GM23248 (cell line): ENCODE data around the gene LRP5. TPM values are rescaled to one million over a fixed set of nuclear protein-coding genes. Genes with fewer than 3 reads are reported as not detected.

Experiments used
- DNase-seq: peaks from one replicate; pipeline ENCODE4 v3.0.0-alpha.2; 2015
- H2AFZ ChIP-seq: fragments of 200-600 bp; sonication (generic); 2 replicates; pipeline ENCODE4 v1.6.1; 2016; ENCODE audit warnings: antibody characterized with exemption
- H3F3A ChIP-seq: fragments of 200-600 bp; sonication (generic); 2 replicates; pipeline ENCODE4 v1.6.1; 2016; ENCODE audit warnings: mild to moderate bottlenecking, antibody characterized with exemption, mixed run types; ENCODE audit not compliant: insufficient read depth
- H3K27ac ChIP-seq: fragments of 200-600 bp; sonication (generic); 2 replicates; pipeline ENCODE4 v1.5.1; 2016; ENCODE audit warnings: mild to moderate bottlenecking
- H3K27me3 ChIP-seq: fragments of 200-600 bp; sonication (generic); replicated peaks from 2 replicates; pipeline ENCODE4 v1.6.1; 2016; ENCODE audit warnings: mild to moderate bottlenecking; ENCODE audit not compliant: insufficient read depth
- H3K36me3 ChIP-seq: fragments of 200-600 bp; sonication (generic); 2 replicates; pipeline ENCODE4 v1.6.1; 2016; ENCODE audit warnings: low read depth, mild to moderate bottlenecking
- H3K4me1 ChIP-seq: fragments of 200-600 bp; sonication (generic); 2 replicates; pipeline ENCODE4 v1.6.1; 2016; ENCODE audit warnings: mild to moderate bottlenecking; ENCODE audit not compliant: insufficient read depth
- H3K4me2 ChIP-seq: fragments of 200-600 bp; sonication (generic); one replicate; pipeline ENCODE4 v1.6.1; 2016; ENCODE audit warnings: mild to moderate bottlenecking; ENCODE audit not compliant: unreplicated experiment
- H3K4me3 ChIP-seq: fragments of 200-600 bp; sonication (generic); 2 replicates; pipeline ENCODE4 v1.5.1; 2016; ENCODE audit warnings: mild to moderate bottlenecking
- H3K79me2 ChIP-seq: fragments of 200-600 bp; sonication (generic); 2 replicates; pipeline ENCODE4 v1.6.1; 2016; ENCODE audit warnings: mild to moderate bottlenecking; ENCODE audit not compliant: insufficient read depth
- H3K9ac ChIP-seq: fragments of 200-600 bp; sonication (generic); 2 replicates; pipeline ENCODE4 v1.6.1; 2016; ENCODE audit warnings: mild to moderate bottlenecking
- H3K9me2 ChIP-seq: fragments of 200-600 bp; sonication (generic); 2 replicates; pipeline ENCODE4 v1.6.1; 2016; ENCODE audit warnings: mixed run types, mild to moderate bottlenecking, moderate library complexity; ENCODE audit not compliant: insufficient read depth
- H3K9me3 ChIP-seq: fragments of 200-600 bp; sonication (generic); one replicate; pipeline ENCODE4 v1.6.1; 2017; ENCODE audit warnings: low read depth
- H4K20me1 ChIP-seq: fragments of 200-600 bp; sonication (generic); 2 replicates; pipeline ENCODE4 v1.6.0; 2016; ENCODE audit not compliant: insufficient read depth
- EZH2 ChIP-seq: fragments of 200-600 bp; sonication (generic); IDR thresholded peaks from 2 replicates; pipeline ENCODE4 v1.6.1; 2018; ENCODE audit warnings: antibody characterized with exemption, mild to moderate bottlenecking; ENCODE audit not compliant: insufficient read depth, poor library complexity, severe bottlenecking
- EZH2phosphoT487 ChIP-seq: fragments of 200-600 bp; sonication (generic); IDR thresholded peaks from 2 replicates; pipeline ENCODE4 v1.6.1; 2018; ENCODE audit warnings: antibody characterized with exemption, moderate library complexity, mild to moderate bottlenecking, low read depth; ENCODE audit not compliant: insufficient read depth
- WGBS, 2 experiments: methylation state at CpG; one replicate each; pipeline ENCODE4 v1.1.6; 2015 to 2017; ENCODE audit warnings: low lambda C conversion rate in 2 of 2, low coverage in 1 of 2; ENCODE audit errors: missing lambda C conversion rate in 2 of 2; 5-methylcytosine and 5-hydroxymethylcytosine counted together
- in situ Hi-C: fragments of 300-500 bp; cut with MboI; formaldehyde crosslinking; loops from 2 replicates; pipeline ENCODE4 v1.15.0; 2020
- polyA plus RNA-seq: library from polyadenylated mRNA; unstranded; fragments of >200 nt; fragmentation: Nextera tagmentation; extraction: Ambion mirVana; gene quantifications from 2 replicates; pipeline ENCODE4 v1.2.1, GENCODE V29; 2016
- total RNA-seq: library from RNA; depleted of rRNA; stranded (reverse); fragments of >200 nt; shearing (Covaris generic); gene quantifications from 2 replicates; pipeline ENCODE4 v1.2.3, GENCODE V29; 2014

Gene LRP5
- total and polyA plus RNA-seq, 2 experiments from 2014 or later = 3.0 TPM

DNA sequence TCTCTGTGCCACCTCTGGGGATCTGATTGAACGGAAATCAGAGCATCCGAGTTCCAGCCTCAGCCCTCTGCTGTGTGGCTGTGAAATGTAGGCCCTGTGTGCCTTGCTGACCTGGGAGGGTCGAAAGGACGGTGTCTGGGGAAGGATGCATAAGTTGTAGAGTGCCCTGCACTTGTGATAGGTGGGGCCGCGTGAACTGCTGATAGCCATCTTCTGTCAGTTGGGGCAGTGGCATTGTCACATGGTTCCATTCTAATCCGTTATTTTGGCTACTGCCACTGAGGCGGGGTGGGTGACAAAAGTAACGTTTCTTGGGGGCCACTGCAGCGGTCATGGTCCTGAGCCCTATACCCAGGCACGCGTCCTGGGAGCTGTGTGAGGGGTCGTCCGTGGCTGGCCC is 63.4 kb downstream of the LRP5 start:
- no peaks in the 10 kb centered on the region for H3K36me3 ChIP-seq
- H2AFZ ChIP-seq = no peak overlapping the region
- DNase-seq = no peak
- TF ChIP-seq EZH2phosphoT487 (no peak), EZH2 (no peak)
- H3K27me3 ChIP-seq = no peaks in the 10 kb centered on the region
- H3K79me2 ChIP-seq = no peaks in the 10 kb centered on the region
- H3K4me1 ChIP-seq = peaks cover 15% of the 10 kb centered on the region
- no peak overlapping the region for H3K27ac ChIP-seq
- no peaks in the 10 kb centered on the region for H4K20me1 ChIP-seq
- no peaks in the 10 kb centered on the region for H3K9me3 ChIP-seq
- H3K9me2 ChIP-seq = no peaks in the 10 kb centered on the region
- H3K4me3 ChIP-seq = no peak overlapping the region
- no peak overlapping the region for H3K4me2 ChIP-seq
- WGBS, 2 experiments = 93 to 96% methylated on average over 14 of the region's 14 CpGs
- H3K9ac ChIP-seq = no peak overlapping the region
- H3F3A ChIP-seq = no peaks in the 10 kb centered on the region
- in situ Hi-C loops = no loop called here

DNA sequence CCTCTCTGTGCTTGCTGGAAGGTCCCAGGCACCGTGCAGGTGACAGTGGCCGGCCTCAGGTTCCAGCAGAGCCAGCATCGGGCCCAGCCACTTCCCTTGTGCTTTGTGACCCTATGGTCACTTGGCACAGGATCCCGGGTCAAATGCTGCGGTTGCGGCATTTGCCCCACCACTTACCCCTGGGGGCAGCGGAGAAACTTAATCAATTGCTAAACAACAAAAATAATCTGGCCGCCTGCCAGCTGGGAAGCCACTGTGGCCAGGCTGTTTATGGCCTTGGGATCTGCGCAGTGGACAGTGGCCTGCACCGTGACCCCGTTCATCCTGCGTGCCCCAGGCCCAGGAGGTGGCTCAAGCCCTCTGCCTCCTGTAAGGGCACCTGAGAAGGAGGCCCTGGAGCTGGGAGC is 65.0 kb downstream of the LRP5 start:
- Histone ChIP-seq H3F3A (no peaks in the 10 kb centered on the region), H3K27ac (no peak overlapping the region), H3K27me3 (no peaks in the 10 kb centered on the region), H3K36me3 (no peaks in the 10 kb centered on the region), H3K4me3 (no peak overlapping the region), H4K20me1 (no peaks in the 10 kb centered on the region), H3K4me2 (no peak overlapping the region), H2AFZ (no peak overlapping the region), H3K9me3 (no peaks in the 10 kb centered on the region), H3K4me1 (peaks cover 15% of the 10 kb centered on the region), H3K9ac (no peak overlapping the region), H3K9me2 (no peaks in the 10 kb centered on the region), H3K79me2 (no peaks in the 10 kb centered on the region)
- DNase-seq = no peak
- in situ Hi-C loops = no loop called here
- TF ChIP-seq EZH2 (no peak), EZH2phosphoT487 (no peak)
- 83% methylated on average over 12 of the region's 12 CpGs for WGBS, 2 experiments

DNA sequence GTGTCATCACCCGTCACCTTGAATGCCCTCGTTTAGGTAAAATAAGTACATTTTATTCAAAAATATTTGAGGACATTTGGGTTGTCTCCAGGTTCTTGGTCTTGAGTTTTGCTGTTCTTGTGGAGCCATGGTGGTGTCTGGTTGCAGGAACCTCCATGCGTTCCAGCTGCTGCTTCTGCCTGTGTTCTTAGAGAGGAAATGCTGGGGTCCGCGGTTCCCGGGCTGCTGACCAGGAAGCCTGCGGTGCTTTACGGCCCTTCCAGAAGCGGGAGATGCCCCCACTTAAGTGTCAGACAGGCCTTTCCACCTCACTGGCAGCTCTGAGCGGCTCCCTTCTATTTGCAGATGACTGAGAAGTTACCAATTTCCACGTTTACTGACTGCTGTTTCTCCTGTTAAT is 66.8 kb downstream of the LRP5 start:
- in situ Hi-C loops = no loop called here
- Histone ChIP-seq H3K9ac (no peak overlapping the region), H3K4me1 (peaks cover 5% of the 10 kb centered on the region), H3K79me2 (no peaks in the 10 kb centered on the region), H3K4me2 (no peak overlapping the region), H4K20me1 (no peaks in the 10 kb centered on the region), H3K27me3 (no peaks in the 10 kb centered on the region), H3K9me2 (no peaks in the 10 kb centered on the region), H3K27ac (no peak overlapping the region), H3K4me3 (no peak overlapping the region), H3F3A (no peaks in the 10 kb centered on the region), H2AFZ (no peak overlapping the region), H3K9me3 (no peaks in the 10 kb centered on the region), H3K36me3 (no peaks in the 10 kb centered on the region)
- WGBS, 2 experiments = 87% methylated on average over 11 of the region's 11 CpGs
- TF ChIP-seq EZH2 (no peak), EZH2phosphoT487 (no peak)
- no peak for DNase-seq

DNA sequence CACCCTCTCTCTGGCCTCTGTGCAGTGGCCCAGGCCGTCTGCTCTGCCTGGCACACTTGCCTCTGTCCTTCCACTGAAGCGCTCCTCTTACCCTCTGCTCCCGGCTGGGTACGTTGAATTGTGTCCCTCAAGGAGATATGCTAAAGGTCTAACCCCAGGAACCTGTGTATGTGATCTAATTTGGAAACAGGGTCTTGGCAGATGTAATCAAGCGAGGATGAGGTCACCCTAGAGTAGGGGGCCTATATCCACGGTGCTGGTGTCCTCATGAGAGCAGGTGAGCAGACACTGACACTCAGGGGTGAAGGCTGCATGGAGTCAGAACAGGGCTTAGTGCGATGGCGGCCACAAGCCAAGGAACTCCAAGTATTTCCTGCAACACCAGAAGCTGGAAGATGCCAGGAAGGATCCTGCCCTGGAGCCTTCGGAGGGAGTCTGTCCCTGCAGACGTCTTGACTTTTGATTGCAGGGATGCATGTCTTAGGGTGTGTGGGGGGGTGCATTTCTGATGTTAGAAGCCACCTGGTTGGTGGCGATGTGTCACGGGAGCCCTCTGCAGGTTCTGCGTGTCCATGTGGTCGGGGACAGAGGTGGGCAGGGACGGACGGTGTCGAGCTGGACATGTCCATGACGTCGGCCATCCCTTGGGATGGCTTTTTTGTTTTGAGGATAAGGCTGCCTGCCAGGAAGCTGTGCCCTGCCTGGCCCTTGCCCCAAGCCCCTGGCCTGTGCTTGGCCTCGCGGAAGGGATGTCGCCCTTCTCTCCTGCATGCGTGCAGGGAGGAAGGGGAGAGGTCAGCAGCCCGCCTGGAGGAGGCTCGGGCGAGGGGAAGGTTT is 68.6 kb downstream of the LRP5 start:
- Histone ChIP-seq H3K4me2 (no peak overlapping the region), H3K27me3 (no peaks in the 10 kb centered on the region), H3K27ac (no peak overlapping the region), H3K9me3 (no peaks in the 10 kb centered on the region), H3K9me2 (no peaks in the 10 kb centered on the region), H4K20me1 (no peaks in the 10 kb centered on the region), H3K4me1 (no peaks in the 10 kb centered on the region), H3K36me3 (no peaks in the 10 kb centered on the region), H3K9ac (no peak overlapping the region), H3F3A (no peaks in the 10 kb centered on the region), H3K79me2 (no peaks in the 10 kb centered on the region), H3K4me3 (no peak overlapping the region), H2AFZ (no peak overlapping the region)
- TF ChIP-seq EZH2phosphoT487 = no peak
- TF ChIP-seq EZH2 = no peak
- DNase-seq = no peak
- in situ Hi-C loops = no loop called here
- WGBS, 2 experiments = 88 to 90% methylated on average over 26 of the region's 26 CpGs
